ENCODE results near the gene TNS1. TPM values are rescaled to one million over a fixed set of nuclear protein-coding genes. Genes with fewer than 3 reads are reported as not detected.

Gene TNS1
- total RNA-seq, 1 experiment from 2014 or later: 3.4 TPM

GRCh38 chr2:217875138-217875537, 127.7 kb downstream of the TNS1 start:
- no peak overlapping the region for H2BK15ac ChIP-seq (ENCODE audit: low read depth, low read length)
- no peak overlapping the region for H3T11ph ChIP-seq (ENCODE audit: low read length)
- H3K79me1 ChIP-seq (ENCODE audit: insufficient read depth, low read depth, low read length, poor library complexity, severe bottlenecking): no peaks in the 10 kb centered on the region
- WGBS (ENCODE audit: extremely low coverage, insufficient read length, low lambda C conversion rate): no CpG with 5 or more reads among the region's 1 CpG
- H3K4me3 Mint-ChIP-seq: no peak overlapping the region
- H2BK5ac ChIP-seq (ENCODE audit: insufficient read length, low read length): no peak overlapping the region
- H3K27me3 Mint-ChIP-seq (ENCODE audit: low read depth): no peaks in the 10 kb centered on the region; the same call in none of the 2 replicates
- H4K20me1 ChIP-seq (ENCODE audit: control insufficient read depth, insufficient read depth, insufficient read length): no peaks in the 10 kb centered on the region
- no peaks in the 10 kb centered on the region for H3K9me3 Mint-ChIP-seq
- no peak for TF ChIP-seq CTCF (conservative IDR thresholded peaks at IDR 0.05)
- no peak overlapping the region for H2BK20ac ChIP-seq (ENCODE audit: low read depth, low read length, poor library complexity, severe bottlenecking)
- no peak overlapping the region for H3K4me2 ChIP-seq (ENCODE audit: insufficient read depth, insufficient read length, low read length)
- H3K18ac ChIP-seq (ENCODE audit: insufficient read length, low read depth, low read length): no peak overlapping the region
- no peak overlapping the region for H3K23ac ChIP-seq (ENCODE audit: insufficient read length, low read depth, low read length)
- no peaks in the 10 kb centered on the region for H3K9me3 ChIP-seq (ENCODE audit: control insufficient read depth, low read depth, low read length)
- no peak overlapping the region for H3K14ac ChIP-seq (ENCODE audit: insufficient read depth, low read length)
- H3K27ac ChIP-seq (ENCODE audit: insufficient read length, low read depth, low read length): no peak overlapping the region
- no peaks in the 10 kb centered on the region for H3K23me2 ChIP-seq (ENCODE audit: insufficient read length, low read depth, low read length, poor library complexity, severe bottlenecking)
- H3K79me2 ChIP-seq (ENCODE audit: insufficient read depth, low read length): no peaks in the 10 kb centered on the region
- no peak overlapping the region for H3K4ac ChIP-seq (ENCODE audit: low read depth, low read length)
- H4K91ac ChIP-seq (ENCODE audit: insufficient read length, low read depth, low read length): no peak overlapping the region
- H3K4me1 Mint-ChIP-seq: peaks cover 16 to 18% of the 10 kb centered on the region in 2 experiments
- no peak overlapping the region for H4K8ac ChIP-seq (replicated peaks; ENCODE audit: insufficient read length, low read depth, low read length)
- H3K27me3 ChIP-seq (ENCODE audit: insufficient read depth, low read length): no peaks in the 10 kb centered on the region
- H2AK5ac ChIP-seq (ENCODE audit: insufficient read length, low read length): no peak overlapping the region
- no peak for DNase-seq
- H3K36me3 Mint-ChIP-seq (ENCODE audit: insufficient read depth in 1 of 3, low read depth in 3 of 3): no peaks in the 10 kb centered on the region; a peak in 1 of 7 replicates
- H3K27ac Mint-ChIP-seq: no peak overlapping the region
- H3K4me1 ChIP-seq (ENCODE audit: insufficient read depth, low read length): no peaks in the 10 kb centered on the region; the same call in 1 of the 2 replicates
- no peak overlapping the region for H3K56ac ChIP-seq (ENCODE audit: insufficient read length, low read depth, low read length)
- no peak overlapping the region for H4K5ac ChIP-seq (ENCODE audit: insufficient read length, low read depth, low read length)
- H2AFZ ChIP-seq (ENCODE audit: low read length): no peak overlapping the region
- H3K9ac ChIP-seq (ENCODE audit: extremely low read depth, insufficient read length, low read length): no peak overlapping the region
- H2BK12ac ChIP-seq (ENCODE audit: insufficient read length, low read depth, low read length): no peak overlapping the region
- no peak overlapping the region for H2BK120ac ChIP-seq (ENCODE audit: low read depth, low read length, poor library complexity, severe bottlenecking)
